GM12864 (cell line): ENCODE data around the gene ATP6V0A1.

Source experiments
- DNase-seq: peaks from one replicate; pipeline ENCODE4 v3.0.0-alpha.2; 2011; ENCODE audit warnings: low read depth
- H3K4me3 ChIP-seq: 2 replicates; pipeline ENCODE4 v1.5.1; 2011; ENCODE audit warnings: mild to moderate bottlenecking, low read depth, low read length, control low read depth
- TF ChIP-seq, protein P1 (sequence below): IDR thresholded peaks from 2 replicates; pipeline ENCODE4 v1.5.1; 2011; ENCODE audit warnings: low read depth, mild to moderate bottlenecking, moderate library complexity, low read length, control low read depth, inconsistent platforms; ENCODE audit errors: missing control alignments

ATP6V0A1 gene

DNA sequence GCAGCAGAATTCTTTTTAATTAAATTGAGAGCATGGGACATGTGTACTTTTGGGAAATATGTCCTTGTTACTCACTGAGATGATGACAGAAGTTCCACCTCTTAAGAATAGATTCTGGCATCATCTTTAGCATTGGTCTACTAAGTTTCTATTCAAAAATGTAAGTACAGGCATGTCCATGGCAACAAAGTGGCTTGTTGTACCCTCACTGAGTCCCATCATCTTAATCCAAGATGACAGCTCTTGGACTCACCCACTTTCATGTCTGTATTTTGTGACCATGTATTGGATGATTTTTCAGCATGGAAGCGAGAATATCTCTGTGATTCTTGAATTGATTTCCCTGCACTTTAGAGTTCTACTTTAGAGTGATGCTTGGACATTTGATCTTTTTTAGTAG is 44.2 kb downstream of the ATP6V0A1 start:
- TF ChIP-seq, protein P1, sequence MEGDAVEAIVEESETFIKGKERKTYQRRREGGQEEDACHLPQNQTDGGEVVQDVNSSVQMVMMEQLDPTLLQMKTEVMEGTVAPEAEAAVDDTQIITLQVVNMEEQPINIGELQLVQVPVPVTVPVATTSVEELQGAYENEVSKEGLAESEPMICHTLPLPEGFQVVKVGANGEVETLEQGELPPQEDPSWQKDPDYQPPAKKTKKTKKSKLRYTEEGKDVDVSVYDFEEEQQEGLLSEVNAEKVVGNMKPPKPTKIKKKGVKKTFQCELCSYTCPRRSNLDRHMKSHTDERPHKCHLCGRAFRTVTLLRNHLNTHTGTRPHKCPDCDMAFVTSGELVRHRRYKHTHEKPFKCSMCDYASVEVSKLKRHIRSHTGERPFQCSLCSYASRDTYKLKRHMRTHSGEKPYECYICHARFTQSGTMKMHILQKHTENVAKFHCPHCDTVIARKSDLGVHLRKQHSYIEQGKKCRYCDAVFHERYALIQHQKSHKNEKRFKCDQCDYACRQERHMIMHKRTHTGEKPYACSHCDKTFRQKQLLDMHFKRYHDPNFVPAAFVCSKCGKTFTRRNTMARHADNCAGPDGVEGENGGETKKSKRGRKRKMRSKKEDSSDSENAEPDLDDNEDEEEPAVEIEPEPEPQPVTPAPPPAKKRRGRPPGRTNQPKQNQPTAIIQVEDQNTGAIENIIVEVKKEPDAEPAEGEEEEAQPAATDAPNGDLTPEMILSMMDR, result no peak
- no peak for DNase-seq
- no peak overlapping the region for H3K4me3 ChIP-seq

DNA sequence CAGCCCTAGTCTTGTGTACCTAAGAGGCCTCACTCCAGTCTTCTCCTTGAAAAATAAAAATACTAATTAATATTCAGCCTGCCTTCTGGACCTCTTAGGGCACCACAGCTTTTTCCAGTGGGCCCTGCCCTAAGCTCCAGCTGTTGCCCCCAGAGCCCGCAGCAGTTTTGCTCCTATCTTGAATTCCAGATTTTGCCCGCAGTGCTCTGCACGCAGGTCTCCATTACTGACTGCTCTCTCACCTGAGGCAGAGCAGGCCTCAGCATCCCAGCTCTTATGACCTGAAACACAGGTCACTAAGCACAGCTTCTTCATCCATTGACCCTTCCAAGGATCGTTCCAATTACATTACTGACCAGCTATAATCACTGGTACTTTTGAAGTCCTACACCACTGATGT is 49.0 kb downstream of the ATP6V0A1 start:
- no peak overlapping the region for H3K4me3 ChIP-seq
- TF ChIP-seq, protein P1, result no peak
- DNase-seq, result no peak

DNA sequence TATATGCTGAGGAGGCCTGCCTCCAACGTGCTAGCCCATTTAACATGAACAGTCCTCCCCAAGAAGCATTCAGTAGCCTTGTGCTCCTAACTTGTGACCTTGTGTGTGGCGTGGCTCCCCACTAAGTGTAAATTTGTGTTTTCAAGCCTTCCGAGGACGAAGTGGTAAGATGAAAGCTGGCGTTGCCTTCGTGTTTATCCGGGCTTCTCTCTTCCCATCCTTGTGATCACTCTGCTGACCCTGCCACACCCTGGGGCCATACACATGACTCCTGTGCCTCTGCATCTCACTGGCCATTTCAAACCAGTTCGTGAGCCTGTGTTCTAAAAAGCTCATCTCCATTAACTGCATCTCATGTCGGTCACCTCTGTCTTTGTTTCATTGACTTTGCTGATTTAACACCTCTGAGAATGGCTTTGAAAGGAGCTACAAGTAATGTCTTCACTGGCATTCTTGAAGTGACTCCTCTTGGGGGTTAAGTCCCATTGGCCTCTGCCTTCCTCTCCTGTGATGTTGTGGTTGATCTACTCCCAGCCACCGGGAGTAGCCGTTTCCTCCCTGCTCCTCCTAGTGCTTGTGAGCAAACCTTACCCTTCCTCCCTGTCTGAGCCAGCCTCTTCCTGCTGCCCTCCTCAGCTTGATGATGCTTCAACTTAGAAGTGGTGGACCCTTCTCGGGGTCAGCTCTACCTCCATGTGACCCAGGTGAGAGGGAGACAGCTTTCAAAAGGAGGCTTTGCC is 49.9 kb downstream of the ATP6V0A1 start:
- DNase-seq, result no peak

DNA sequence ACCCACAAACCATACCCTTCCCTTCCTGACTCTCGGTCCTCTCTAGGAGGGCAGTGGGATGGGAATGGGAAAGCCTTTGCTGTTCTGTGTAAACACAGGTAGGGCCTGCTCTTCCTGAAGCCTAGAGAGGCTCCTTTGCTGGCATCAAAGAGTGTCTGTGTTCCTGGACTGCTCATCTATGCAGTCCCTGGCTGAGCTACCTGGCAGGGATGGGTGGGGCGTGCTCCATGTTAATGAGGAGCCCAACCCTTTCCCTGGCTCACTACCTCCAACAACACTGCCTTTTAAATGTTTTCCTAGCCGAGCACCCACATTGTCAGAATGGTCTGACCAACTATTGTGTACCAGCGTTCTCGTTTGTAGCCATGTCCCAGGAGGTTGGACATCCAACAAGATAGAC is 50.7 kb downstream of the ATP6V0A1 start:
- TF ChIP-seq, protein P1, result no peak
- H3K4me3 ChIP-seq, result no peak overlapping the region
- no peak for DNase-seq

More for the DNA sequence above, 49.9 kb downstream of the ATP6V0A1 start:
- no peak overlapping the region for H3K4me3 ChIP-seq
- TF ChIP-seq, protein P1, result no peak

DNA sequence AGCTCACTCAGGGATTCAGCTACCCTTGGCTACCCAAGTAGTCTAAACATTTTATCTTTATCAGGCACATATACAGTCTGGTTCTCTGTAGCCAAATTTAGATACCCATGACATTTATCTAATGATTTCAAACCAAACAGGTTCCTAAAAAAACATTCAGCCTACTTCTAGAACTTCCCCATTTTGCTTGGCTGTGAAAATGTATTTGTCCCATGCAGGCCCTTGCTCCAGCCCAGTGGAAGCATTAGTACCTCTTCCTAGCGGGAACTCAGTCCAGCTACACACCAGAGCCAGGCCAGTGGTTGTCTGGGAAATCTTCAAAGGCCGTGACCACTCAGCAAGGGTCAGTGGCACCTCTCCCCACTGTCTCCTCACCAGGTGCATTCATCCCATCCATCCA is 51.2 kb downstream of the ATP6V0A1 start:
- H3K4me3 ChIP-seq, result no peak overlapping the region
- no peak for DNase-seq
- TF ChIP-seq, protein P1, result no peak

DNA sequence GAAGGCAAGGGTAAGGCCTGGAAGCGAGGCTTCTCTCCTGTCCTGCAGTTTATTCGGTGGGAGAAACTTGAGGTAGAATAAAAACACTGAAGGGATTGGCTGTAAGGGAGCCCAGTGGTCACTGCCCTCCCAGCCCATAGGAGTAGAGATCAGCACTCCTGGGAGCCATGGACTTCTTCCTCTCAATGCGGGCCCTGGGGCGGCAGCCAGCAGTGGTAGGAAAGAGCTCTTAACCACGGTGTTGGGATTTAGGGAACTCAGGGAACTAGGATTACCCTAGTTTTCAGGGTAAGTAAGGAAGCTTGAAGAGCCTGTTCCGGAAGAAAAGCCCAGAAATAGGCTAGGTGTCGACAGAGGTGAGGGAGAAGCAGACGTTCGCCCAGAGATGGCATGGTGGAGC is 53.6 kb downstream of the ATP6V0A1 start:
- H3K4me3 ChIP-seq, result no peak overlapping the region
- DNase-seq, result no peak
- TF ChIP-seq, protein P1, result no peak

DNA sequence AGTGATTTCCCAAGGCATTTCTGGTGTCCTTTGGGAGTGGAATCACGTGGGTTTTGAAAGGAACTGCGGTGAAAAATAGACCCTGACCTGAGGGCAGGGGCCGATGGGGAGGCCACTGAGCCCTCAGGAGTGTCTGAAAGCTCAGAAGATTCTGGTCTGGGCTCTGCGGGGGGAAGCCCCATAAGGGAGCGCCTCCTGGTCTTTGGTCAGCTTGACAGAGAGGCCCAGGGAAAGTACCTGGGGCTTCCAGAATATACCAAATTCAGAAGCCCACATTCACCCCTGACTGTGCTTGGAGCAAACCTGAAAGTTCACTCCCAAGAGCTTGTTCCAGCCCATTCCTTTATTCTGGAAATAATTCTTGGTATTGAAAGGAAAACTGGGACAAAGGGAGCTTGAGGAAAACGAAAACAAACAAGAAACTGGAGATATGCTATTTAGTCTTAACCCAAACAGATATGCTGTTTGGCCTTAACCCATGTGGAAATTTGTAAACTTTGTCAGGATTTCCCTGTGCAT is 54.1 kb downstream of the ATP6V0A1 start:
- no peak overlapping the region for H3K4me3 ChIP-seq
- DNase-seq, result no peak
- TF ChIP-seq, protein P1, result no peak
